Central memory CD4-positive, alpha-beta T cell (primary cell): ENCODE measurements around the gene CLIP4.

Source experiments
- DNase-seq: peaks from one replicate; pipeline ENCODE4 v3.0.0; 2022

Gene CLIP4

GRCh38 chr2:29193681-29194080 lies 78.5 kb downstream of the CLIP4 start:
- DNase-seq: no peak

DNA sequence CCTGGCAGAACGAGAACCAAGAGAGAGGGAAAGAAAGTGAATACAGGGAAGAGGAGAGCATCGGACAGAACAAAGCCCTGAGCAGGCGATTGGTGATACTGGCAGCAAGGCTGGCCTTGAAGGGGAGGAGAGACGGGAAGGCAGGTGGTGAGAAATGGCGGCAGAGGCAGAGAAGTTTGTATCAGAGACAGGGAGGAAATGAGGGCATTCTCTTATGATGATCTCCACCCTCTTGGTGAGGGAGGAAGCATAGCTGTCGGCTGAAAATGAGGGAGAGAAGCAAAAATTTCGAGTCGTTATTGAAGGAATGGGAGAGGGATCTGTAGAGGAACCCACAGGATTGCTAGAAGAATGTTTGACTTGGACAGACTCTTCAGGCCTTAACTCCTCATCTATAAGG lies 80.6 kb downstream of the CLIP4 start:
- no peak for DNase-seq

- peak; percentile 58 for DNase-seq
Measured at GRCh38 chr2:29196792-29197788, 81.9 kb downstream of the CLIP4 start.

DNA sequence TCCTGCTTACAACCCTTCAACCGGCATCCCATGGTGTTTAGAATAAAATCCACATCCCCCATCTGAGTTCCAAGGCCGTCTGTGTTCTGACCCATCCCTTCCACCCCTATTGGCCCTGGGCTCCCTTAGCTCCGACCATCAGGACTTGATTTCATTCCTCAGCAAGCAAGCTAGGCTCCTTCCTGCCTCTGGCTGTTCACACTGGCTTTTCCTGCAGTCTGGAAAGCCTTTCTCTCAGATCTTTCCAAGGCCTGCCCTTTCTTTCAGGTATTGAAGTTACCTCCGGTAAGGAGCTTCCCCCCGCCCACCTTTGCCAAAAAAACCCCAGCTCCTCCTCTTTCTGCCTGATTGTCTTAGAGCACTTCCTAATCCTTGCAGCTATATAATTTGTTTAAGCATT lies 86.8 kb downstream of the CLIP4 start:
- no peak for DNase-seq

DNA sequence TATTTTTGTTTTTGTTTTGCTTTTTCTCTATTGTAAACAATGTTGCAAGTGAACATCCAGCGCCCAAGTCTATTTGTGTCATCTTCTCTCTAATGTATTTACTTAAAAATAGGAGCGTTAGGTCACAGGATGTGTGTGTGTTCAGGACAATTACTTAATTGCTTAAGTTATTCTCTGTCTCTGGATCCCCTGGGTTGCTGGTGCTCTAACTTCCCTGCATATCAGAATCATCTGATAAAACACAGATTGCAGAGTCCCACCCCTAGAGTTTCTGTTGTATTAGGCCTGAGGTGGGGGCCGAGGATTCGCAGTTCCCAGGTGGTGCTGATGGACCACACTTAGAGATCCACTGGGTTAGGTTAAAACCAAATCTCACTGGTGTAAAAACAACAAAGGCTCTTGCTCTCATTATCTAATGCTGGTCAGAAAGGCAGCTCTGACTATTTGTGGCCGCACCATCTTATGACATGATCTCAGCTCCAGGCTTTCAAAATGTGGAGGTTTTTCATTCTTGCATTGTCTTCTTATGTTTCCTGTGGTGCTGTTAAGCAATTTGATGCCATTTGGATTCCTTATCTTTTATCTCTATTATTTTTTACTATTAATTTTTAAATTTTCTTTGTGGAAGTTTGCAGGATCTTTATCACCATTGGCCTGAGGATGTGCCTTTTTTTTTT lies 87.7 kb downstream of the CLIP4 start:
- no peak for DNase-seq

GRCh38 chr2:29206941-29207340 lies 91.7 kb downstream of the CLIP4 start:
- no peak for DNase-seq

DNA sequence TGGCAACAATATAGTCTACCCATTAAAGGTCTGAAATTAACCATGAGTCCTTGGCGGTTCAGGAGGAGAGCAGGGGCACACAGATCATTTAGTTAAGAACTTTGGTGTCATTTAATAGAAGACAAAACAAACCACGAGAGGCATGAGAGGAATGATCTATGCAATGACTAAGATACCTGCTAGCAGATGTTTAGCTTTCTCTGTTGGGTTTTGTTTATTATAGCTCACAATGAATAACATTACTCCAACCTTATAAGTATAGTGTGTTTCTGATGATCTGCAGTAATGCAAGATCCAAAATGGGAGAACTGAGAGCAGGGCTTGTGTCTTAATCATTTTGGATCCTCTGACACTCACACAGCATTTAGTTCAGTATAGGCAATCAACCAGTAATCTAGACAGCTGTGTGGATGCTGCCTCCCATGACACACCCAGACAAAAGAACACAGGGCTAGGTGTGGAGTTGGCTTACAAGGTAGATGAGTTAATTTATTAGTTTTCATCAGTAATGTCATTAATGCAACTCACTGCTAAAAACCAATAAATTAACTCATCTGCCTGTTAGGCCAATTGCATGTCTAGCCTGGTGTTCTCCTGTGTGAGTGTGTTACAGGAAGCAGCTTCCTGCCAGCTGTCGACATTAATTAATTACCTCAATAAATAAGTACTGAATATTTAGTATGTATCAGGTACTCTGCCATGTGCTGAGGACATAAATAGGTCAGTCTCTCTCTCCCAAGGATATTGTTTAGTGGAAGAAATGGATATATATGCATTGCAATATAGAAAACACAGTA lies 92.3 kb downstream of the CLIP4 start:
- no peak for DNase-seq

GRCh38 chr2:29209551-29209950 lies 94.3 kb downstream of the CLIP4 start:
- no peak for DNase-seq

DNA sequence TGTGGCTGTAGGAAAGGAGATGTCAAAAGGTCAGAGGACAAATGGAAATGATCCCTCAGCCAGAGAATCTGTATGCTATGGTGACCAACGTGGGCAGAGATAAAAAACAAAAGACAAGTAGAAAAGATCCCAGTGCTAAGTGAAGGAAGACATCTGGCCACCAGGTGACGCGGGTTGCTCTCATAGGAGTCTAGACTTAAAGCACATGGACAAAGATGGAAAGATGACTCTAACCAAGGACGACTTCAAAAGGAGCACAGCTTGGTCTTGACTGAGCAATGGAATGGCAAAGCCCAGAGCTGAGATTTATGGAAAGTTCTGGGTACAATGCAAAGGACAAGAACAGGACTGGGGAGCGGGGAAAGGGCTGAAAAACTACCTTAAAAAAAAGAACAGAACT lies 96.8 kb downstream of the CLIP4 start:
- DNase-seq: no peak

- DNase-seq: no peak
Measured at GRCh38 chr2:29213888-29214291, 98.7 kb downstream of the CLIP4 start.

DNA sequence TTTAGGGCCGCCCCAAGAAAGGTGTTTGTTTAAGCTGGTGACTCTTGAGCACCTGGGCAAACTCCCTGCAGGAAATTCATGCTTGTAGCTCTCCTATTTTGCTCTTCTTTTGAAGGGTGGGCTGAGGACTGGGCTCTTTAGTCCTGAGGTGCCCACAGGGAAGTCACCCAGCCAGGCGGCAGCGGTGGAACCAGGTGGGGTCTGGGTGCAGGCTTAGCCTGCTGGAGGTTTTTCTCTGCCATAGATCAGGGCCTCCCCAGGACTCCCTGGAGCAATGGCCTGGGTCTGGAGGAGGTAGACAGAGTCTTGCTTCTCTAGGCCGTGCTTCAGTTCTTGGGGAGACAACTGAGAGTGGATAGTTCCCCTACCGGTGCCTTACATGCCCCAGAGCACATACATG lies 99.9 kb downstream of the CLIP4 start:
- DNase-seq: no peak

GRCh38 chr2:29215739-29216608 lies 100.8 kb downstream of the CLIP4 start:
- no peak for DNase-seq

GRCh38 chr2:29216609-29216909 lies 101.3 kb downstream of the CLIP4 start:
- DNase-seq: no peak

DNA sequence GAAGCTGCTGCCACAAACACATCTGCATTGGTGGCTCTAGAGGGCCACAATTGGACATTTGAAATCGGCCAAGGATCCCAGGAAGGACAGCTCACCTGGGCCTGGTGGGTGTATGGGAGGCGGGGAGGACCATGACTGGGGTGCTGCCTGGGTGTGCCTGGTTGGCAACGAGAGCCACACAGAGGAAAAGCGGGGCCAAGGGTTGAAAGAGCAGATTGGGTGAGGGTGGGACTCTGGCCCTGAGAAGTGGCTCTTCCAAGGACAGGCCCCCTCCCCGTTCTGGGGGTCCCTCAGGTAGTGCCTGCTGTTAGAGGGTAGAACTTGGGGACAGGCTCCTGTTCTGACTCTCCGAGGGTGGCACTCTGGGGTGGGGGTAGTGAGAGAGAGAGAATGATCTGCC lies 102.9 kb downstream of the CLIP4 start:
- no peak for DNase-seq

DNA sequence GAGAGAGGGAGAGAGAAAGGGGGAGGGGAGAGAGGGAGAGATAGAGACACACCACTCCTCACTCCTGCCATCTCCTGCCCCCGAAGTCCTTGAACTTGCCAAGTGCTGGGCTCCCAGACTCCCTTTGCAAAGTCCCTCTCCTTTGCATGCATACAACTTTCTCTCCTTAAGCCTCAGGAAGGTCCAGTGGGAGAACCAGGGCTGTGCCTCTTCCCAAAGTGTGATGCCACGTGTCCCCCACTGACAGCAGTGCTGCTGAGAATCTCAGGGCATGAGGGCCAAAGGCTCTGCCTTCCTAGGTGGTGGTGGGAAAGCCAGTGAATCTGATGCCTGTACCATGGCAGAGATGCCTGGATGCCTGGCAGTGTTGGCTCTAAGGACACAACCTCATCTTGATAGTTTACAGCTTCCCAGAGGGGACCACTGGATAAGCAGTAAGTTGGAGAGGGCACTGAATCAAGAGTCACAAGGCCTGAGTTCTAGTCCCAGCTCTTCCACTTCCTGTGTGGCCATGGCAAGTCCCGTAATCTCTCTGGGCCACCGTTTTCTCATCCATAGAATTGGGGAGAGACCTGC lies 103.4 kb downstream of the CLIP4 start:
- no peak for DNase-seq

GRCh38 chr2:29219374-29219773 lies 104.2 kb downstream of the CLIP4 start:
- no peak for DNase-seq

- no peak for DNase-seq
Measured at GRCh38 chr2:29220506-29221270, 105.5 kb downstream of the CLIP4 start.

- no peak for DNase-seq
Measured at GRCh38 chr2:29222381-29223179, 107.4 kb downstream of the CLIP4 start.

- DNase-seq: no peak
Measured at GRCh38 chr2:29223257-29223656, 108.0 kb downstream of the CLIP4 start.
